ENCODE measurements around the gene GPR156. TPM values are rescaled to one million over a fixed set of nuclear protein-coding genes. Genes with fewer than 3 reads are reported as not detected.
"Not testable (repeated sequence)": the region's sequence is repeated elsewhere in the genome, so short reads cannot be mapped to it uniquely, and the experiment has no call there.

The GPR156 gene
- total and polyA plus RNA-seq, 8 donors = 0.13 to 0.89 (median 0.37) TPM; not detected in 5

- no peaks in the 10 kb centered on the region for H3K36me3 ChIP-seq
- no peak overlapping the region for H3K27ac ChIP-seq
- H3K4me1 ChIP-seq = no peaks in the 10 kb centered on the region
- intact Hi-C loops (cut with DNase I; ENCODE audit: low total_unique reads) = no loop called here
- DNase-seq = no peak
- no peak for TF ChIP-seq CTCF (IDR thresholded peaks at IDR 0.05)
- TF ChIP-seq POLR2A (IDR thresholded peaks at IDR 0.05) = no peak
- TF ChIP-seq EP300 (IDR thresholded peaks at IDR 0.05) = no peak
- TF ChIP-seq POLR2AphosphoS5 (IDR thresholded peaks at IDR 0.05) = no peak
- no peak overlapping the region for H3K4me3 ChIP-seq
- H3K27me3 ChIP-seq = no peaks in the 10 kb centered on the region
- H3K9me3 ChIP-seq = peaks cover 0 to 3% (median 0%) of the 10 kb centered on the region in 4 donors
Measured at GRCh38 chr3:120298996-120299395, 14.0 kb upstream of the GPR156 start.

GRCh38 chr3:120291552-120291951 lies 6.5 kb upstream of the GPR156 start:
- DNase-seq; intact Hi-C loops (cut with DNase I; ENCODE audit: low total_unique reads): not testable (repeated sequence)
- WGBS, 5 donors = 51 to 72% (median 63%) methylated on average over 2 of the region's 2 CpGs

GRCh38 chr3:120289636-120290035 lies 4.6 kb upstream of the GPR156 start:
- H3K4me1 ChIP-seq = peaks cover 7 to 10% (median 9%) of the 10 kb centered on the region in 4 donors
- no peak overlapping the region for H3K27ac ChIP-seq
- no peaks in the 10 kb centered on the region for H3K36me3 ChIP-seq
- H3K27me3 ChIP-seq = peaks cover 0 to 22% (median 8%) of the 10 kb centered on the region in 3 donors
- DNase-seq = no peak
- H3K4me3 ChIP-seq = no peak overlapping the region
- intact Hi-C loops (cut with DNase I; ENCODE audit: low total_unique reads) = no loop called here
- TF ChIP-seq POLR2A (IDR thresholded peaks at IDR 0.05) (no peak), CTCF (IDR thresholded peaks at IDR 0.05) (no peak), POLR2AphosphoS5 (IDR thresholded peaks at IDR 0.05) (no peak), EP300 (IDR thresholded peaks at IDR 0.05) (no peak)
- WGBS, 5 donors = 87 to 97% (median 93%) methylated on average over 6 to 16 of the region's 16 CpGs
- peaks cover 0 to 18% (median 12%) of the 10 kb centered on the region in 4 donors for H3K9me3 ChIP-seq

More at GRCh38 chr3:120291552-120291951, 6.5 kb upstream of the GPR156 start:
- H3K4me3 ChIP-seq, H3K36me3 ChIP-seq, H3K27ac ChIP-seq, H3K4me1 ChIP-seq: not testable (repeated sequence)
- H3K9me3 ChIP-seq = peaks cover 0 to 18% (median 12%) of the 10 kb centered on the region in 4 donors
- H3K27me3 ChIP-seq = peaks cover 0 to 12% (median 0%) of the 10 kb centered on the region in 3 donors

- peak in 1 of 2 donors; percentile 20 for DNase-seq
- no peaks in the 10 kb centered on the region for H3K36me3 ChIP-seq
- H3K4me3 ChIP-seq = no peak overlapping the region
- peaks cover 7 to 14% (median 10%) of the 10 kb centered on the region in 4 donors for H3K4me1 ChIP-seq
- 38 to 63% (median 43%) methylated on average over 2 of the region's 2 CpGs for WGBS, 5 donors
- no peaks in the 10 kb centered on the region for H3K9me3 ChIP-seq
- no peak overlapping the region for H3K27ac ChIP-seq
- TF ChIP-seq EP300 (IDR thresholded peaks at IDR 0.05) (no peak), POLR2AphosphoS5 (IDR thresholded peaks at IDR 0.05) (no peak), POLR2A (IDR thresholded peaks at IDR 0.05) (no peak), CTCF (IDR thresholded peaks at IDR 0.05) (no peak)
- peaks cover 0 to 32% (median 8%) of the 10 kb centered on the region in 3 donors for H3K27me3 ChIP-seq
- intact Hi-C loops (cut with DNase I; ENCODE audit: low total_unique reads) = no loop called here
Measured at GRCh38 chr3:120286465-120286864, 1.4 kb upstream of the GPR156 start.

- Histone ChIP-seq H3K27me3 (peaks cover 0 to 32% (median 8%) of the 10 kb centered on the region in 3 donors), H3K4me1 (peaks cover 7 to 14% (median 10%) of the 10 kb centered on the region in 4 donors), H3K36me3 (no peaks in the 10 kb centered on the region), H3K4me3 (peak overlapping the region; percentile 49 to 55 (median 52)), H3K27ac (peak overlapping the region in 1 of 5 donors; percentile 38), H3K9me3 (no peaks in the 10 kb centered on the region)
- 38 to 48% (median 40%) methylated on average over 12 to 15 of the region's 15 CpGs for WGBS, 5 donors
- DNase-seq = no peak
- intact Hi-C loops (cut with DNase I; ENCODE audit: low total_unique reads) = no loop called here
- no peak for TF ChIP-seq POLR2AphosphoS5 (IDR thresholded peaks at IDR 0.05)
- no peak for TF ChIP-seq POLR2A (IDR thresholded peaks at IDR 0.05)
- no peak for TF ChIP-seq CTCF (IDR thresholded peaks at IDR 0.05)
- TF ChIP-seq EP300 (IDR thresholded peaks at IDR 0.05) = no peak
Measured at GRCh38 chr3:120285508-120285841, 453 bp upstream of the GPR156 start.
